HUES48 (cell line): Measurements from ENCODE around the gene MCRIP2.

ENCODE experiments used
- H3K27ac ChIP-seq: one replicate; pipeline ENCODE4 v1.7.0; 2013; ENCODE audit warnings: low read depth, low read length, inconsistent platforms
- H3K27me3 ChIP-seq: 2 replicates; pipeline ENCODE4 v1.6.1; 2013; ENCODE audit warnings: mild to moderate bottlenecking, low read length; ENCODE audit not compliant: control insufficient read depth, insufficient read depth
- H3K36me3 ChIP-seq: 2 replicates; pipeline ENCODE4 v1.6.1; 2013; ENCODE audit warnings: low read length; ENCODE audit not compliant: control insufficient read depth, insufficient read depth
- H3K4me1 ChIP-seq: 2 replicates; pipeline ENCODE4 v1.6.1; 2013; ENCODE audit warnings: mild to moderate bottlenecking, low read length; ENCODE audit not compliant: control insufficient read depth, insufficient read depth
- H3K4me3 ChIP-seq: 2 replicates; pipeline ENCODE4 v1.5.1; 2013; ENCODE audit warnings: mild to moderate bottlenecking, low read depth, low read length
- H3K9ac ChIP-seq: 2 replicates; pipeline ENCODE4 v1.6.1; 2013; ENCODE audit warnings: mild to moderate bottlenecking, low read depth, low read length, moderate library complexity
- H3K9me3 ChIP-seq: 2 replicates; pipeline ENCODE4 v1.6.1; 2013; ENCODE audit warnings: low read length; ENCODE audit not compliant: control insufficient read depth, insufficient read depth

The MCRIP2 gene

GRCh38 chr16:617855-618254 lies 23.8 kb upstream of the MCRIP2 start:
- Histone ChIP-seq H3K27ac (no peak overlapping the region), H3K9ac (no peak overlapping the region), H3K36me3 (no peaks in the 10 kb centered on the region), H3K27me3 (no peaks in the 10 kb centered on the region), H3K4me1 (no peaks in the 10 kb centered on the region), H3K9me3 (no peaks in the 10 kb centered on the region), H3K4me3 (no peak overlapping the region)

GRCh38 chr16:619476-620100 lies 22.0 kb upstream of the MCRIP2 start:
- no peaks in the 10 kb centered on the region for H3K27me3 ChIP-seq
- H3K4me1 ChIP-seq = no peaks in the 10 kb centered on the region
- no peak overlapping the region for H3K9ac ChIP-seq
- no peaks in the 10 kb centered on the region for H3K9me3 ChIP-seq
- H3K36me3 ChIP-seq = no peaks in the 10 kb centered on the region
- no peak overlapping the region for H3K4me3 ChIP-seq
- H3K27ac ChIP-seq = no peak overlapping the region

- Histone ChIP-seq H3K27me3 (no peaks in the 10 kb centered on the region), H3K27ac (no peak overlapping the region), H3K4me1 (no peaks in the 10 kb centered on the region), H3K9ac (no peak overlapping the region), H3K9me3 (no peaks in the 10 kb centered on the region), H3K4me3 (no peak overlapping the region), H3K36me3 (peaks cover 1% of the 10 kb centered on the region; the same call in 1 of the 2 replicates)
Measured at GRCh38 chr16:620700-621525, 20.7 kb upstream of the MCRIP2 start.

GRCh38 chr16:621526-622105 lies 20.0 kb upstream of the MCRIP2 start:
- Histone ChIP-seq H3K4me1 (no peaks in the 10 kb centered on the region), H3K36me3 (peaks cover 7% of the 10 kb centered on the region; the same call in 1 of the 2 replicates), H3K4me3 (no peak overlapping the region), H3K9ac (no peak overlapping the region), H3K9me3 (no peaks in the 10 kb centered on the region), H3K27ac (no peak overlapping the region), H3K27me3 (no peaks in the 10 kb centered on the region)

GRCh38 chr16:622920-623280 lies 18.7 kb upstream of the MCRIP2 start:
- H3K27me3 ChIP-seq = no peaks in the 10 kb centered on the region
- H3K36me3 ChIP-seq = peaks cover 12% of the 10 kb centered on the region; the same call in 1 of the 2 replicates
- no peaks in the 10 kb centered on the region for H3K4me1 ChIP-seq
- H3K27ac ChIP-seq = no peak overlapping the region
- no peak overlapping the region for H3K4me3 ChIP-seq
- H3K9me3 ChIP-seq = no peaks in the 10 kb centered on the region
- no peak overlapping the region for H3K9ac ChIP-seq

- H3K9ac ChIP-seq = no peak overlapping the region
- H3K4me1 ChIP-seq = peaks cover 9% of the 10 kb centered on the region
- H3K27me3 ChIP-seq = no peaks in the 10 kb centered on the region
- peaks cover 12% of the 10 kb centered on the region; the same call in 1 of the 2 replicates for H3K36me3 ChIP-seq
- no peak overlapping the region for H3K27ac ChIP-seq
- no peak overlapping the region for H3K4me3 ChIP-seq
- H3K9me3 ChIP-seq = no peaks in the 10 kb centered on the region
Measured at GRCh38 chr16:624526-625070, 17.0 kb upstream of the MCRIP2 start.

- Histone ChIP-seq H3K4me3 (no peak overlapping the region), H3K27ac (no peak overlapping the region), H3K9ac (no peak overlapping the region), H3K9me3 (no peaks in the 10 kb centered on the region), H3K36me3 (peaks cover 12% of the 10 kb centered on the region; the same call in 1 of the 2 replicates), H3K27me3 (no peaks in the 10 kb centered on the region), H3K4me1 (peaks cover 16% of the 10 kb centered on the region)
Measured at GRCh38 chr16:625117-625976, 16.3 kb upstream of the MCRIP2 start.

- H3K9ac ChIP-seq = no peak overlapping the region
- peaks cover 12% of the 10 kb centered on the region; the same call in 1 of the 2 replicates for H3K36me3 ChIP-seq
- H3K4me3 ChIP-seq = no peak overlapping the region
- H3K27ac ChIP-seq = no peak overlapping the region
- no peaks in the 10 kb centered on the region for H3K27me3 ChIP-seq
- H3K4me1 ChIP-seq = peaks cover 22% of the 10 kb centered on the region
- no peaks in the 10 kb centered on the region for H3K9me3 ChIP-seq
Measured at GRCh38 chr16:625977-626765, 15.5 kb upstream of the MCRIP2 start.

- no peak overlapping the region for H3K9ac ChIP-seq
- H3K4me3 ChIP-seq = no peak overlapping the region
- peaks cover 22% of the 10 kb centered on the region for H3K4me1 ChIP-seq
Measured at GRCh38 chr16:626787-627453, 14.7 kb upstream of the MCRIP2 start.

More at GRCh38 chr16:626787-627453, 14.7 kb upstream of the MCRIP2 start:
- H3K36me3 ChIP-seq = peaks cover 12% of the 10 kb centered on the region; the same call in 1 of the 2 replicates
- no peaks in the 10 kb centered on the region for H3K9me3 ChIP-seq
- no peak overlapping the region for H3K27ac ChIP-seq
- no peaks in the 10 kb centered on the region for H3K27me3 ChIP-seq
